Mucosa of descending colon (tissue), 3 donors: ENCODE data around the gene SPTLC2. TPM values are rescaled to one million over a fixed set of nuclear protein-coding genes. Genes with fewer than 3 reads are reported as not detected.

Experiments used
- ATAC-seq: fragments of 200-7000 bp; cut with Tn5 transposase; one replicate; pipeline ENCODE4 v1.9.1; 2020; ENCODE audit warnings: mild to moderate bottlenecking, moderate library complexity
- DNase-seq, 3 donors: peaks; one replicate each; pipeline ENCODE4 v3.0.0-alpha.2; 2020
- H3K36me3 ChIP-seq: fragments of 200-600 bp; one replicate; pipeline ENCODE4 v1.8.0; 2021; ENCODE audit warnings: low read depth, mild to moderate bottlenecking
- H3K4me1 ChIP-seq: fragments of 200-600 bp; one replicate; pipeline ENCODE4 v1.8.0; 2021; ENCODE audit warnings: low read depth, mild to moderate bottlenecking
- H3K4me3 ChIP-seq: fragments of 200-600 bp; one replicate; pipeline ENCODE4 v1.8.0; 2021; ENCODE audit warnings: mild to moderate bottlenecking
- H3K9me3 ChIP-seq: fragments of 200-600 bp; one replicate; pipeline ENCODE4 v1.8.0; 2021; ENCODE audit warnings: mild to moderate bottlenecking
- intact Hi-C, 2 donors: fragments of 100-400 bp; cut with DNase I in 1 of 2; cut with micrococcal nuclease in 1 of 2; formaldehyde crosslinking; loops; one replicate each; pipeline versions ENCODE4 v1.11.0 to v1.11.1; 2022; cut with DNase I, micrococcal nuclease
- total RNA-seq, 3 donors: library from RNA; stranded (reverse); fragmentation: NEBNext Ultra II Directional in 2 of 3; extraction: Animal tissue kit (Norgen Biotek cat#: 25700) in 2 of 3; gene quantifications; one replicate each; pipeline versions ENCODE4 v1.2.1 to v1.2.4, GENCODE V29; 2021 to 2023
- TF ChIP-seq, protein P1 (sequence below): fragments of 200-600 bp; IDR thresholded peaks from one replicate; pipeline ENCODE4 v1.8.0; 2022; ENCODE audit warnings: antibody characterized with exemption, mild to moderate bottlenecking
- donor health status: DM: no; HTN: no; CAD: no; lungs with moderate emphysema.
- donor health status: DM: no; HTN: no; CAD: no.
- donor health status: DM: no; HTN: yes; CAD: no.

SPTLC2 gene
- total RNA-seq, 3 donors from 2014 or later = 43.2 to 67.1 (median 58.6) TPM

DNA sequence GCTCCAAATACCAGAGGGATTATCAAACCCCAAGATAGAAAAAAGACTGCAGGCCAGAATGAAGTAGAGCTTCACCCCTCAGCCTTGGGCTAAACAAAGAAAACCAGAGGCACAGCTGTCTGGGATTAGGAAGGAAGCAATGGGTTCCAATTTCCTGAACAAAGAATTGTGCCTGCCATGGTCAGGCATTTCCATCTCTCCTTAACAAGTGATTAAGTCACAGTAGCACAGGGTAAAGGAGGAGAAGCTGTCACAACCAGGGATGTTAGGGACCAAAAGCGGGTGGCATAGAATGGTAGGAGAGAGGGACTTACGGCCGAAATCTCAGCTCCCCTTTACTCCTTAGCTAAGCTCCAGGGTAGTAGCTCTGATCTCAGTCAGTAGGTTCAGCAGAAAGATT is 33.9 kb downstream of the SPTLC2 start:
- Histone ChIP-seq H3K4me1 (peaks cover 29% of the 10 kb centered on the region), H3K4me3 (no peak overlapping the region), H3K9me3 (no peaks in the 10 kb centered on the region), H3K36me3 (no peaks in the 10 kb centered on the region)
- ATAC-seq (no peak), DNase-seq (no peak)
- intact Hi-C loops = no loop called here
- TF ChIP-seq, protein P1, sequence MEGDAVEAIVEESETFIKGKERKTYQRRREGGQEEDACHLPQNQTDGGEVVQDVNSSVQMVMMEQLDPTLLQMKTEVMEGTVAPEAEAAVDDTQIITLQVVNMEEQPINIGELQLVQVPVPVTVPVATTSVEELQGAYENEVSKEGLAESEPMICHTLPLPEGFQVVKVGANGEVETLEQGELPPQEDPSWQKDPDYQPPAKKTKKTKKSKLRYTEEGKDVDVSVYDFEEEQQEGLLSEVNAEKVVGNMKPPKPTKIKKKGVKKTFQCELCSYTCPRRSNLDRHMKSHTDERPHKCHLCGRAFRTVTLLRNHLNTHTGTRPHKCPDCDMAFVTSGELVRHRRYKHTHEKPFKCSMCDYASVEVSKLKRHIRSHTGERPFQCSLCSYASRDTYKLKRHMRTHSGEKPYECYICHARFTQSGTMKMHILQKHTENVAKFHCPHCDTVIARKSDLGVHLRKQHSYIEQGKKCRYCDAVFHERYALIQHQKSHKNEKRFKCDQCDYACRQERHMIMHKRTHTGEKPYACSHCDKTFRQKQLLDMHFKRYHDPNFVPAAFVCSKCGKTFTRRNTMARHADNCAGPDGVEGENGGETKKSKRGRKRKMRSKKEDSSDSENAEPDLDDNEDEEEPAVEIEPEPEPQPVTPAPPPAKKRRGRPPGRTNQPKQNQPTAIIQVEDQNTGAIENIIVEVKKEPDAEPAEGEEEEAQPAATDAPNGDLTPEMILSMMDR = no peak

DNA sequence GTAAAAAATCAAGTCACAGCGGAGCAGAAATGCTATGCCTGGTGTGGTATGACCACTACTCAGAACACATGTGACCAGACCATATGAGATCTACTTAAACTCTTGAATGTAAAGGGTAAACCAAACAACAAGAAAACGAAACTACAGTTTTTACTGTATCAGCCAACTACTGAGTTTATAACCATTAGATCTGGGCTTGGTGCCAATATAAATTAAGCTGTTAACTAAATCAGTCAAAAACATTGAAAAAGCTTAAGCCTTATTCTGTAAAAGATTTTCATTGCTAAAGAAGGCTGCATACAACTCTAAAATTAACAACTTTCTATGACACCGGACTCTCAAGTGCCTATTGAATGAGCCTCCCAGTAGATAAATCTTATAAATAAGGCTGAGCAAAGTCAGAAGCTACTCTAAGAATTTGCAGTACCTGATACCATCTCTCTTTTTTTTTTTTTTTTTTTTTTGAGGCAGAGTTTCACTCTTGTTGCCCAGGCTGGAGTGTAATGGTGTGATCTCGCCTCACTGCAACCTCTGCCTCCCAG is 35.4 kb downstream of the SPTLC2 start:
- TF ChIP-seq, protein P1 = no peak
- Histone ChIP-seq H3K4me1 (peaks cover 29% of the 10 kb centered on the region), H3K36me3 (no peaks in the 10 kb centered on the region), H3K9me3 (no peaks in the 10 kb centered on the region), H3K4me3 (no peak overlapping the region)
- no peak for DNase-seq
- peak; percentile 81 for ATAC-seq
- intact Hi-C loops = no loop called here

DNA sequence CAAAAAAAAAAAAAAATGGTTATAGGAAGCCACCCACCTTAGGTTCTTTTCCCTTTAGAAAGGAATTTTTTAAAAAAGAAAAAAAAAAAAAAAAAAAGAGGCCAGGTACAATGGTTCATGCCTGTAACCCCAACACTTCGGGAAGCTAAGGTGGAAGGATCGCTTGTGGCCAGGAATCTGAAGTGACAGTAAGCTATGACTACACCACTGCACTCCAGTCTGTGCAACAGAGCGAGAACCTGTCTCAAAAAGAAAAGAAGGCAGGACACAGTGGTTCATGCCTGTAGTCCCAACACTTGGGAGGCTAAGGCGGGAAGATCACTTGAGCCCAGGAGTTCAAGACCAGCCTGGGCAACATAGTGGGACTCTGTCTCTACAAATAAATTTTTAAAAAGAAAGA is 36.0 kb downstream of the SPTLC2 start:
- no peak overlapping the region for H3K4me3 ChIP-seq
- H3K36me3 ChIP-seq = no peaks in the 10 kb centered on the region
- TF ChIP-seq, protein P1 = no peak
- no peak for DNase-seq
- peak; percentile 30 for ATAC-seq
- no peaks in the 10 kb centered on the region for H3K9me3 ChIP-seq
- intact Hi-C loops = no loop called here
- H3K4me1 ChIP-seq = peaks cover 29% of the 10 kb centered on the region

DNA sequence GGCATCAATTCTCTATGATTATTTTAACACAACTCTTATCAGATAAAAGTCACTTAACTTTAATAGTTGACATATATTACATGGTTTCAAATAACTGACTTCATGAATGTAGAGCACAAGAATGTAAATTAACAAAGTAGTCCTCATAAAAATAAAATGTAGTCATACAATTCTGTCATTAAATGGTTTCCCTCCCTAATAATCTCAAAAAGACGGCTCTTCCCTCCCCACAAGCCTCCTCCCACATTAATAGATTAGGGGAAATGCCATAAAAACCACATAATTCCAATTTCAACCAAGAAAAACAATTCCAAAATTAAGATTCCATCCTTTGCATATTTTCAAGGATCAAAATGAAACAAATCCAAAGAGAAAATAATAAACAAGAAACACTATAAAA is 36.7 kb downstream of the SPTLC2 start:
- no peak for DNase-seq
- intact Hi-C loops = no loop called here
- peaks cover 29% of the 10 kb centered on the region for H3K4me1 ChIP-seq

DNA sequence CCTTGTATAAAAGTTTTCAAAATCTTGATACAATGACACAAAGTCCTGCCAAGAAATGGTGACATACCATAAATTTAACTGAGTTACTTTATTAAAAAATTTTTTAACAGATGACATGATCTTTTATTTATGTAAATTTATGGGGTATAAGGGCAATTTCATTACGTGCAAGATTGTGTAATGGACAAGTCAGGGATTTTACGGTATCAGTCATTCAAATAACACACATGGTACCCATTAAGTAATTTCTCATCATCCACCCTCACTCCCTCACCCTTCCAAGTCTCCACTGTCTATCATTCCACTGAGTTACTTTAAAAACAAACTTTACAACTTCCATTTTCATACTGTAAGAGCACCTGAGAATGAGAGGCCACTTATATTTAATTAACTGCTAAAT is 37.4 kb downstream of the SPTLC2 start:
- intact Hi-C loops = no loop called here
- ATAC-seq (no peak), DNase-seq (no peak)
- no peaks in the 10 kb centered on the region for H3K9me3 ChIP-seq
- TF ChIP-seq, protein P1 = no peak
- peaks cover 25% of the 10 kb centered on the region for H3K4me1 ChIP-seq
- no peaks in the 10 kb centered on the region for H3K36me3 ChIP-seq
- H3K4me3 ChIP-seq = no peak overlapping the region

More for the DNA sequence above, 36.7 kb downstream of the SPTLC2 start:
- TF ChIP-seq, protein P1 = no peak
- H3K36me3 ChIP-seq = no peaks in the 10 kb centered on the region
- no peak for ATAC-seq
- no peaks in the 10 kb centered on the region for H3K9me3 ChIP-seq
- H3K4me3 ChIP-seq = no peak overlapping the region
